MCF 10A (cell line): ENCODE results near the gene EPGN. TPM values are rescaled to one million over a fixed set of nuclear protein-coding genes. Genes with fewer than 3 reads are reported as not detected.

Experiments used
- Bru-seq: library from RNA; stranded (reverse); fragments of 400-500 nt; gene quantifications from one replicate; lab custom pipeline; 2021; lab: Mats Ljungman, UMichigan
- BruChase-seq, 2 experiments: library from RNA; stranded (reverse); fragments of 400-500 nt; gene quantifications; one replicate each; lab custom pipeline; 2021; lab: Mats Ljungman, UMichigan
- BruUV-seq: library from RNA; stranded (reverse); fragments of 400-500 nt; replicated peaks from 2 replicates; lab custom pipeline; 2021; lab: Mats Ljungman, UMichigan
- CTCF ChIA-PET: fragments of 300-600 bp; sonication (Branson Sonifier 250); formaldehyde crosslinking; extraction: SDS; loops from one replicate; lab custom pipeline; 2021; ENCODE audit warnings: antibody characterized with exemption, inconsistent platforms; lab: Yijun Ruan, JAX
- POLR2A ChIA-PET: fragments of 300-600, 350-650 bp; sonication (Branson Sonifier 250); formaldehyde crosslinking; extraction: SDS; loops from one replicate; lab custom pipeline; 2020; ENCODE audit warnings: antibody characterized with exemption, inconsistent platforms; lab: Yijun Ruan, JAX
- DNase-seq: peaks from one replicate; pipeline ENCODE4 v3.0.0-alpha.2; 2018; ENCODE audit not compliant: unreplicated experiment
- H3K27ac Mint-ChIP-seq: one replicate; pipeline ENCODE4 v1.8.0; 2022; ENCODE audit warnings: mild to moderate bottlenecking, low read depth, mixed read lengths; ENCODE audit not compliant: unreplicated experiment
- H3K27me3 Mint-ChIP-seq: one replicate; pipeline ENCODE4 v1.8.0; 2022; ENCODE audit warnings: mixed read lengths; ENCODE audit not compliant: insufficient read depth, unreplicated experiment
- H3K36me3 Mint-ChIP-seq: one replicate; pipeline ENCODE4 v1.8.0; 2022; ENCODE audit warnings: mild to moderate bottlenecking, moderate library complexity, mixed read lengths; ENCODE audit not compliant: insufficient read depth, unreplicated experiment
- H3K4me1 Mint-ChIP-seq: one replicate; pipeline ENCODE4 v1.8.0; 2022; ENCODE audit warnings: mixed read lengths; ENCODE audit not compliant: insufficient read depth, unreplicated experiment
- H3K4me3 Mint-ChIP-seq: one replicate; pipeline ENCODE4 v1.8.0; 2022; ENCODE audit warnings: mild to moderate bottlenecking, moderate library complexity, mixed read lengths; ENCODE audit not compliant: unreplicated experiment
- H3K9me3 Mint-ChIP-seq: one replicate; pipeline ENCODE4 v1.8.0; 2022; ENCODE audit warnings: mixed read lengths; ENCODE audit not compliant: unreplicated experiment
- intact Hi-C: fragments of 100-400 bp; cut with micrococcal nuclease; formaldehyde crosslinking; loops from 2 replicates; pipeline ENCODE4 v1.14.1; 2022
- long read RNA-seq: library from polyadenylated mRNA; stranded (forward); transcript quantifications from one replicate; pipeline ENCODE4 v2.0.0, GENCODE V29; 2022
- total RNA-seq: library from RNA; stranded (reverse); gene quantifications from 2 replicates; pipeline ENCODE4 v1.2.3, GENCODE V29; 2022
- TF ChIP-seq, protein P1 (sequence below): fragments of 200-600 bp; IDR thresholded peaks from one replicate; pipeline ENCODE4 v1.8.0; 2022; ENCODE audit warnings: antibody characterized with exemption, mild to moderate bottlenecking; ENCODE audit not compliant: unreplicated experiment

Gene EPGN, protein sequence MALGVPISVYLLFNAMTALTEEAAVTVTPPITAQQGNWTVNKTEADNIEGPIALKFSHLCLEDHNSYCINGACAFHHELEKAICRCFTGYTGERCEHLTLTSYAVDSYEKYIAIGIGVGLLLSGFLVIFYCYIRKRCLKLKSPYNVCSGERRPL
- 96.9 and 129 TPM in 2 replicates for total RNA-seq
- percentile 99 among the genes with signal in this experiment for Bru-seq, nascent RNA
- percentile 97 among the genes with signal in this experiment for BruChase-seq, experiment 1, labeled RNA remaining after a 6-hour chase
- BruChase-seq, experiment 2, labeled RNA remaining after a 2-hour chase = percentile 98 among the genes with signal in this experiment
- long read RNA-seq, transcript EPGN-202 (5 exons, 1,196 nt) = major isoform, 72 of 254 reads
- long read RNA-seq, transcript EPGN-209 (5 exons, 312 nt) = minor isoform, 16 of 254 reads
- long read RNA-seq, transcript EPGN-206 (5 exons, 339 nt) = minor isoform, 56 of 254 reads
- long read RNA-seq, transcript EPGN-204 (4 exons, 312 nt) = minor isoform, 29 of 254 reads
- long read RNA-seq, partial matches to known transcripts = 21 of 254 reads
- long read RNA-seq, other reads (novel, unspliced or antisense) = 46 of 254 reads

- Mint-ChIP-seq H3K27me3 (no peaks in the 10 kb centered on the region), H3K4me1 (peaks cover 13% of the 10 kb centered on the region), H3K36me3 (peaks cover 26% of the 10 kb centered on the region), H3K27ac (peak within 1 kb of the TSS; percentile 90), H3K4me3 (peak within 1 kb of the TSS; percentile 79), H3K9me3 (no peaks in the 10 kb centered on the region)
- POLR2A ChIA-PET = interaction anchor here (0.6 to 6.0 kb wide), 42 partner anchors 10 to 1999 kb away, joined by 3 to 132 read pairs (median 4); partner anchors contain the start of genes AREG, CXCL2, EREG and MTHFD2L
- CTCF ChIA-PET = interaction anchor here (0.6 to 5.5 kb wide), 8 partner anchors 19 to 367 kb away, joined by 3 to 81 read pairs (median 3); no protein-coding TSS in a partner anchor
- TF ChIP-seq, protein P1, sequence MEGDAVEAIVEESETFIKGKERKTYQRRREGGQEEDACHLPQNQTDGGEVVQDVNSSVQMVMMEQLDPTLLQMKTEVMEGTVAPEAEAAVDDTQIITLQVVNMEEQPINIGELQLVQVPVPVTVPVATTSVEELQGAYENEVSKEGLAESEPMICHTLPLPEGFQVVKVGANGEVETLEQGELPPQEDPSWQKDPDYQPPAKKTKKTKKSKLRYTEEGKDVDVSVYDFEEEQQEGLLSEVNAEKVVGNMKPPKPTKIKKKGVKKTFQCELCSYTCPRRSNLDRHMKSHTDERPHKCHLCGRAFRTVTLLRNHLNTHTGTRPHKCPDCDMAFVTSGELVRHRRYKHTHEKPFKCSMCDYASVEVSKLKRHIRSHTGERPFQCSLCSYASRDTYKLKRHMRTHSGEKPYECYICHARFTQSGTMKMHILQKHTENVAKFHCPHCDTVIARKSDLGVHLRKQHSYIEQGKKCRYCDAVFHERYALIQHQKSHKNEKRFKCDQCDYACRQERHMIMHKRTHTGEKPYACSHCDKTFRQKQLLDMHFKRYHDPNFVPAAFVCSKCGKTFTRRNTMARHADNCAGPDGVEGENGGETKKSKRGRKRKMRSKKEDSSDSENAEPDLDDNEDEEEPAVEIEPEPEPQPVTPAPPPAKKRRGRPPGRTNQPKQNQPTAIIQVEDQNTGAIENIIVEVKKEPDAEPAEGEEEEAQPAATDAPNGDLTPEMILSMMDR = no peak
- intact Hi-C loops = loop anchor here (5.0 kb wide), 2 partner anchors 196 to 651 kb away; no protein-coding TSS in a partner anchor
- BruUV-seq = no TSS peak
- peak; percentile 86 for DNase-seq
These were observed at the start of gene EPGN for GRCh38 chr4:74308215-74308614. EPGN (plus strand) TSS chr4:74308470; CDS start chr4:74308534, 64 bp downstream.

DNA sequence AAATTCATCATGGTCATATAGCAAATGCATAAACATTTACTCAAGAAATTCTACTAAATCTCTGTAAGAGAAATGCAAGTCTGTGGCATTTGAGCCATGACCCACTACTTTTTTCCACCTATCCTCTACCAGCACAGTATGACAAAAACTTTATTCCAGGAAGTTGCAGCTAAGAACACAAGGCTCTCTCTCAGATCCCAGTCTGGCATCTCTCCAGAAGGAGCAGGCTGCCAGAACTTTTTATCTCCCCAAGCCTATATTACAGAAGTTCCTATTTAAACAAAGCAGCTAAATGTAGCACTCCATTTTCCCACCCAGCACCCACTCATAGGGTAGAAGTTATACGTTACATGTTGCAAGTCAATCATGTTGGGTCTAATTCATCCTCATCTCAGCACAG, 49.3 kb upstream of the EPGN start:
- no peaks in the 10 kb centered on the region for H3K9me3 Mint-ChIP-seq
- intact Hi-C loops = no loop called here
- H3K4me3 Mint-ChIP-seq = no peak overlapping the region
- H3K4me1 Mint-ChIP-seq = peaks cover 10% of the 10 kb centered on the region
- POLR2A ChIA-PET = interaction anchor here (0.7 to 1.0 kb wide), 2 partner anchors 9 to 541 kb away, joined by 3 to 5 read pairs; no protein-coding TSS in a partner anchor
- peak; percentile 21 for DNase-seq
- H3K27me3 Mint-ChIP-seq = no peaks in the 10 kb centered on the region
- no peak overlapping the region for H3K27ac Mint-ChIP-seq
- BruUV-seq = no TSS peak
- H3K36me3 Mint-ChIP-seq = peaks cover 4% of the 10 kb centered on the region
- CTCF ChIA-PET = no interaction called here
- TF ChIP-seq, protein P1 = no peak

DNA sequence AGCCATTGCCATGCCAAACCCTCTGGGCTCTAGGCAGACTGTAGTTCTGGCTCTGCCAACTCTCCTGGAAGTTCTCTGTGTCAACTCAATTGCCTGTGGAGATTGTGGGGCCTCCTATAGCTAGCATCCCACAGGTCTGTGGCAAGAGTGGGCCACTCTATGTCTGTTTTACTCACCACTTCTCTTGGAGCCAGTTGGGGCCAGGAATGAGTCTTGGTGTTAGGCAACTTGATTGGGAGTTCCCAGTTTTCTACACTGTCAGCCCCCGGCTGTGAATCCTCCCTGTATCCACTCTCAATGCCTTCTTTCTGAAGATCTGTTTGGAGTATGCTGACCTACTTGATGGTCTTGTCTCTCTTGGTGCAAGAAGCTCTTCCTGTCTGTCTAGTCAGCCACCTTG, 48.2 kb upstream of the EPGN start:
- CTCF ChIA-PET = interaction anchor here (1.2 kb wide), 1 partner anchor 18 kb away, joined by 3 read pairs; no protein-coding TSS in a partner anchor

More for the DNA sequence above, 48.2 kb upstream of the EPGN start:
- POLR2A ChIA-PET = interaction anchor here (0.7 to 1.0 kb wide), 2 partner anchors 8 to 17 kb away, joined by 3 to 5 read pairs; no protein-coding TSS in a partner anchor
- no peak for DNase-seq
- no peak overlapping the region for H3K4me3 Mint-ChIP-seq
- peaks cover 10% of the 10 kb centered on the region for H3K4me1 Mint-ChIP-seq
- intact Hi-C loops = no loop called here
- H3K27ac Mint-ChIP-seq = no peak overlapping the region
- TF ChIP-seq, protein P1 = no peak
- H3K27me3 Mint-ChIP-seq = no peaks in the 10 kb centered on the region
- no peaks in the 10 kb centered on the region for H3K9me3 Mint-ChIP-seq
- peaks cover 5% of the 10 kb centered on the region for H3K36me3 Mint-ChIP-seq
- no TSS peak for BruUV-seq
